ENCODE data around the gene H2AZ2.

- TF ChIP-seq POLR2A (IDR thresholded peaks at IDR 0.05) (no peak), CTCF (IDR thresholded peaks at IDR 0.05) (no peak)
Observed at GRCh38 chr7:44881610-44882009, 33.7 kb upstream of the H2AZ2 start.
